KMS-11 (cell line): Measurements from ENCODE around the gene SOCS3.
A peak's percentile ranks its signal among the peaks of the same experiment; 100 is the strongest.

Experiments used
- H2AFZ ChIP-seq: fragments of 200-600 bp; sonication (generic); 2 replicates; pipeline ENCODE4 v1.6.1; 2016; ENCODE audit warnings: antibody characterized with exemption, mixed run types, low read depth
- H3K27ac ChIP-seq: fragments of 200-600 bp; sonication (generic); 2 replicates; pipeline ENCODE4 v1.6.1; 2016; ENCODE audit warnings: mild to moderate bottlenecking, mixed run types
- H3K27me3 ChIP-seq: fragments of 200-600 bp; sonication (generic); 2 replicates; pipeline ENCODE4 v1.6.1; 2017; ENCODE audit warnings: mild to moderate bottlenecking, low read depth, mixed run types, moderate library complexity; ENCODE audit not compliant: insufficient read depth
- H3K36me3 ChIP-seq: fragments of 200-600 bp; sonication (generic); 2 replicates; pipeline ENCODE4 v1.6.1; 2017; ENCODE audit warnings: mild to moderate bottlenecking, mixed run types; ENCODE audit not compliant: insufficient read depth
- H3K4me1 ChIP-seq: fragments of 200-600 bp; sonication (generic); 2 replicates; pipeline ENCODE4 v1.6.1; 2016; ENCODE audit warnings: mild to moderate bottlenecking, low read depth, mixed run types; ENCODE audit not compliant: poor library complexity, severe bottlenecking
- H3K4me2 ChIP-seq: fragments of 200-600 bp; sonication (generic); 2 replicates; pipeline ENCODE4 v1.7.0; 2016; ENCODE audit warnings: mild to moderate bottlenecking, mixed run types
- H3K4me3 ChIP-seq: fragments of 200-600 bp; sonication (generic); IDR thresholded peaks from 2 replicates; pipeline ENCODE4 v1.6.1; 2017; ENCODE audit warnings: low read depth, low read length, mixed read lengths; ENCODE audit not compliant: insufficient read depth
- H3K79me2 ChIP-seq: fragments of 200-600 bp; sonication (generic); 2 replicates; pipeline ENCODE4 v1.6.1; 2016; ENCODE audit warnings: low read depth, mixed run types; ENCODE audit not compliant: insufficient read depth
- H3K9ac ChIP-seq: fragments of 200-600 bp; sonication (generic); 2 replicates; pipeline ENCODE4 v1.6.1; 2016; ENCODE audit warnings: mild to moderate bottlenecking, mixed run types
- H4K20me1 ChIP-seq: fragments of 200-600 bp; sonication (generic); 2 replicates; pipeline ENCODE4 v1.6.1; 2016; ENCODE audit warnings: mild to moderate bottlenecking, mixed run types; ENCODE audit not compliant: insufficient read depth
- TF ChIP-seq, protein P1 (sequence below): fragments of 200-600 bp; sonication (generic); conservative IDR thresholded peaks from 2 replicates; pipeline ENCODE4 v1.6.1; 2017; ENCODE audit warnings: low read depth, mild to moderate bottlenecking, antibody characterized with exemption, low read length, moderate library complexity, mixed read lengths

Gene SOCS3

DNA sequence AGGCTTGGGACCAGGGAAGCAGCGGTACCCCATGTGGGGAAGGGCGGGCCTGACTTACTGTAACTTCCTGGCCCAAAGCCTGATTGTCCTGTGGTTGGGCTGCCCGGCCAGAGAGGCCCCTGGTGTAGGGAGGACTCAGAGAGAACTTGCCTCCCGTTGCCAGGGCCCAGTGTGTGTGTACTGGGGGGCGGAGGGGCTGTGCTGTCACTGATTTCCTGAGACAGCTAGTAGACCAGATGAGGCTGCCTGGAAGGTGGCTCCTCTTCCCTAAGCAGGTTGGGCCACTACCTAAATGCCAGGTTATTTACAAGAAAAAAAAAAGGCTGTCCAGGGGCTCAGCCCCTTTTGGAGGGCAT lies 16.7 kb downstream of the SOCS3 start:
- Histone ChIP-seq H3K4me2 (no peak overlapping the region), H3K4me1 (peaks cover 5% of the 10 kb centered on the region), H3K79me2 (no peaks in the 10 kb centered on the region), H3K27me3 (peaks cover 3% of the 10 kb centered on the region; the same call in 1 of the 2 replicates), H3K27ac (no peak overlapping the region), H3K36me3 (no peaks in the 10 kb centered on the region), H3K9ac (no peak overlapping the region), H3K4me3 (no peak overlapping the region), H2AFZ (no peak overlapping the region), H4K20me1 (no peaks in the 10 kb centered on the region)
- TF ChIP-seq, protein P1, sequence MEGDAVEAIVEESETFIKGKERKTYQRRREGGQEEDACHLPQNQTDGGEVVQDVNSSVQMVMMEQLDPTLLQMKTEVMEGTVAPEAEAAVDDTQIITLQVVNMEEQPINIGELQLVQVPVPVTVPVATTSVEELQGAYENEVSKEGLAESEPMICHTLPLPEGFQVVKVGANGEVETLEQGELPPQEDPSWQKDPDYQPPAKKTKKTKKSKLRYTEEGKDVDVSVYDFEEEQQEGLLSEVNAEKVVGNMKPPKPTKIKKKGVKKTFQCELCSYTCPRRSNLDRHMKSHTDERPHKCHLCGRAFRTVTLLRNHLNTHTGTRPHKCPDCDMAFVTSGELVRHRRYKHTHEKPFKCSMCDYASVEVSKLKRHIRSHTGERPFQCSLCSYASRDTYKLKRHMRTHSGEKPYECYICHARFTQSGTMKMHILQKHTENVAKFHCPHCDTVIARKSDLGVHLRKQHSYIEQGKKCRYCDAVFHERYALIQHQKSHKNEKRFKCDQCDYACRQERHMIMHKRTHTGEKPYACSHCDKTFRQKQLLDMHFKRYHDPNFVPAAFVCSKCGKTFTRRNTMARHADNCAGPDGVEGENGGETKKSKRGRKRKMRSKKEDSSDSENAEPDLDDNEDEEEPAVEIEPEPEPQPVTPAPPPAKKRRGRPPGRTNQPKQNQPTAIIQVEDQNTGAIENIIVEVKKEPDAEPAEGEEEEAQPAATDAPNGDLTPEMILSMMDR = no peak

DNA sequence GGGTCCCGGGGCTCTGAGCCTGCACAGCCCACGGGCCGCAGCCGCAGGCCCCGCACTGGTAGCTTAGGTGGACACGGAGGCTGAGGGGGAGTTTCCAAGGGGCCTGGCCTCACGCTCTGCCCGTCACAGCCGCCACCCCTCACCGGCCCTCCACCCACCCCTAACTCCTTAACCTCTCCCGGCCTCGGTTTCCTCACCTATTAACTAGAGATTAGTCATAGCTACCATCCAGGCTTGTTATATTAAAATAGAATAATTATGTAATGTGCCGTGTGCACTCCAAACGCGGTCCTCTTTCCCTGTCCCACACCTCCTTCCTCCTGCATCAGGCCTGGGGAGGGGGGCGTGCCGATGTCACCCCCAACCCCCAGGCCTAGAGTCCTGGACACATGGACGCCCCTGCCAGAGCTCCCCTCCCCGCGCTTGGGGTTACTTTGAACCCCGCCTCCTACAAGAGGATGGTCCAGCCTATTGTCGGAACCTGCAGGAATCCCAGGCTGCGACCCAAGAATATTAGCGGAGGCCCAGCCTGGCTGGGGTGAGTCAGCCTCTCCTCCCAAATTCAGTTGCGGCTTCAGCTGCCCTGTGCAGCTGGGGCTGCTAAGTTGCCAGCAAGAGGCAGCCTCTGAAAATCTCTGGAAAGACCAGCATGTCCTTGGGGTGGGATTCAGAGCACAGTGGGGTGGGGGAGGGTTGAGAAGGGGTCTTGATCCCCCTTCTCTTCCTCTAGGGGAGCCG lies 17.3 kb downstream of the SOCS3 start:
- H3K4me2 ChIP-seq = peak overlapping the region; percentile 62
- peaks cover 3% of the 10 kb centered on the region; the same call in 1 of the 2 replicates for H3K27me3 ChIP-seq
- no peak overlapping the region for H3K4me3 ChIP-seq
- peaks cover 5% of the 10 kb centered on the region for H3K4me1 ChIP-seq
- H4K20me1 ChIP-seq = no peaks in the 10 kb centered on the region
- H3K9ac ChIP-seq = no peak overlapping the region
- H3K27ac ChIP-seq = no peak overlapping the region
- H2AFZ ChIP-seq = peak overlapping the region; percentile 83
- H3K36me3 ChIP-seq = no peaks in the 10 kb centered on the region
- no peaks in the 10 kb centered on the region for H3K79me2 ChIP-seq
- TF ChIP-seq, protein P1 = no peak

DNA sequence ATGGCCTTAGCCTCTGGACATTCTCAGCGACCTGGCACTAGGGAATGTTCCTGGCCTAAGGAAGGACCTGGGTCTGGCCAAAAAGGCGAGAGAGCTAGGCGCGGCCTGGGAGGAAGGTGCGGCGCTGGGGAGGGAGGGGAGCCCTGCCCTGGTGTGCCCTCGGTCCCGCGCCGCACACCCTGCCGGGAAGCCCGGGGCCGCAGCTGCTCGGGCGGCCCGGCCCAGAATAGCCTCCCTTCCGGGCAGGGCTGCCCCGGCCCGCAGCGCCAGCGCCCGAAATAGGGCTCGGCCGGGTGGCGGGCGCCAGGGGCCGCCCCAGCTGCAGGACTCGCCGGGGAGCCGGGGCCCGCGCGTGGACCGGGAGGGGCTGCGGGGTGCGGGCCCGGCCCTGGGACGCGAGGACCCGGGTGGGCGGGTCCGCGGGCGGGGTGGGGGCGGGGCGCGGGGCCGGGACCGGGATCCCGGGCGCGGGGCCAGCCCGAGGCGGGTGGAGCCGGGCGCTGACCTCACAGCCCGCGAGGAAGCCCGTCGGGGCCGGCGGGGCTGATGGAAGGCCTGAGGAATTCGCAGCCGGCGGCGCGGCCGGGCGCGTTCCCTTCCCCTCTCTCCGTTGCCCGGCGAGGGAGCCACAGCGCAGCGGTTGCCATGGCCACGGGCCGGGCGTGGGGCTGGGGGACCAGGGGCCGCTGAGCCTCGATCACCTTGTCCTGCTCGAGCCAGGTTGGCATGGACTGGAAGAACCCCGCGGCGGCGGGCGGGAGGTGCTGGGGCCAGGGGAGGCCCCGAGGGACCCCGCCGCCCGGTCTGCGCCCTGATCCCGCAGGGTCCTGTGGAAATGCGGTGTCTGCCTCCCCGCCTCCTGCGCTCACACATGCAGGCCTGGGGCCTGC lies 18.1 kb downstream of the SOCS3 start:
- Histone ChIP-seq H2AFZ (peak overlapping the region; percentile 83), H3K4me2 (peak overlapping the region; percentile 62), H3K27me3 (peaks cover 5% of the 10 kb centered on the region; the same call in 1 of the 2 replicates), H3K9ac (peak overlapping the region; percentile 12; the same call in 1 of the 2 replicates), H4K20me1 (no peaks in the 10 kb centered on the region), H3K4me1 (peaks cover 5% of the 10 kb centered on the region), H3K79me2 (no peaks in the 10 kb centered on the region), H3K27ac (no peak overlapping the region), H3K36me3 (no peaks in the 10 kb centered on the region), H3K4me3 (no peak overlapping the region)
- TF ChIP-seq, protein P1 = no peak

DNA sequence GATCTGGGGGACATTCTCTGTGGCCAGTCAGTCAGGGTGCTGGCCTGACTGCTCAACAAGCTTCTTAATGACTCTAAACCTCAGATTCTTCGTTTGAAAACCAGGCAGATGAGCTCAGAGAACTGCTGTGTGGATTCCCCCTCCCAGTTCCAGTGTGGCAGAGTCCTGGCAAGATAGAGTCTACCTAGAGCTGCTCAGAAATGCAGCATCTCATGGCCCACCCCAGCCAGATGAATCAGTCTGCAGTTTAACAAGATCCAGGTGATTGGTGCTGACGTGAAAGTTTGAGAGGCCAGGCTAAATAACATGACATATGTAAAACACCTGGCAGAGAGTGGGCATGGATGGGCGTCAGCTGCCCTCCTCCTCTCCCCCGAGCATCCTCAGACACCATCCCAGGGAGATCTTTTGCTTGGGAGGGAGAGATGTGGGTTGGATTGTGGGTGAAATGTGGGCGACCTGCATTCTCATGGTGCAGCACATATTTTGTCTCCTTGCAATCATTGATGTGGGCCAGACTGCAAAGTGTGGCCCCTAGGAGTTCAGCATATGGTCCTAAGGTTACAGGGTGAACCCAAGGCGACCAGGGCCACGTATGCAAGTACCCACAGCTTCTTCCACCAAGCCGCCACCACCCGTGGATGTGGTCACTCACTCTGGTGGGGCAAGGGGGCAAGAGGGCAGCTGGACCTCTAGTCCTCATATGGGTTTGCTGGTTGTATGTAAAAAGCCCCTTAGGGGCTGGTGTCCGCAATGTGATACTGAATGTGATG lies 19.5 kb downstream of the SOCS3 start:
- no peak overlapping the region for H3K27ac ChIP-seq
- no peak overlapping the region for H2AFZ ChIP-seq
- TF ChIP-seq, protein P1 = no peak
- H3K4me3 ChIP-seq = no peak overlapping the region
- H3K4me1 ChIP-seq = peaks cover 5% of the 10 kb centered on the region
- H3K27me3 ChIP-seq = peaks cover 10% of the 10 kb centered on the region; the same call in 1 of the 2 replicates
- H4K20me1 ChIP-seq = no peaks in the 10 kb centered on the region
- no peak overlapping the region for H3K4me2 ChIP-seq
- no peaks in the 10 kb centered on the region for H3K79me2 ChIP-seq
- no peaks in the 10 kb centered on the region for H3K36me3 ChIP-seq
- no peak overlapping the region for H3K9ac ChIP-seq
